DLD1 (cell line): ENCODE results near the gene ANKRD65.
"Not testable (repeated sequence)": the region's sequence is repeated elsewhere in the genome, so short reads cannot be mapped to it uniquely, and the experiment has no call there.

Experiments used
- in situ Hi-C: cut with HindIII; loops from 2 replicates; pipeline ENCODE4 v1.10.0; 2017; ENCODE audit warnings: low sequenced_read_pairs

Gene ANKRD65

DNA sequence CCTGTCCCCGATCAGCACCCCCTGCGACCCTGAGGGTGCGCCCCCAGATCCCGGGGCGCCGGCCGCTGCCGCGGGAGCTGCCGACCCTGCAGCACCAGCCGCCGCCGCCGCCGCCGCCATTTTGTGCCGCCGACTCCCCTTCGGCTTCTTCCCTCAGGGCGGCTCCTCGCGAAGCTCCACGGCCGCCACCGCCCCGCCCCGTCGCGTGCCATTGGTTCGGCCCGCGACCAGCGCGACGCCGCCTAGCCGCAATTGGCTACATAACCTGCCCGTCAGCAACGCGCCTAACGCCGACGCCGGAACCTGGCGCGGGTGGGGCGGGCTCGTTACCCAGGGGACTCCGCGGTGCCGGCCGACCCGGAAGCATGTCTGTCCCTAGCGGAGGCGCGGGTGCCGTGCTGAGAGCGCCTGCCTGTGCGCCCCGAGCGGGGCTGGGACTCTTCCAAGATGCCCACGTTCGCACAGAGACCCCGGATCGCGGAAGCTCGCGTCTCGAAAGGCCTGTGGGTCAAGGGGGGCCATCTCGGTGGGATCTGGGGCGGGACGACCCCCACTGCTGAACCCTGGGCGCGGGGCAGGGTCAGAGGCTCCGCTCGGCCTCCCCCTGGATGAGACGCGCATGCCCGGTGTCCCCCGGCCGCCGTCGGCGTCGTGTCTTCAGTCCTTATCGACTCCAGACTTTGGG lies 21.7 kb downstream of the ANKRD65 start, which contains the start of gene CCNL2:
Gene CCNL2, minus strand, starts transcription at position 149 of the 685 bp plus-strand sequence. Its CDS starts 29 bp downstream, at position 120.
- in situ Hi-C loops, result no loop called here

DNA sequence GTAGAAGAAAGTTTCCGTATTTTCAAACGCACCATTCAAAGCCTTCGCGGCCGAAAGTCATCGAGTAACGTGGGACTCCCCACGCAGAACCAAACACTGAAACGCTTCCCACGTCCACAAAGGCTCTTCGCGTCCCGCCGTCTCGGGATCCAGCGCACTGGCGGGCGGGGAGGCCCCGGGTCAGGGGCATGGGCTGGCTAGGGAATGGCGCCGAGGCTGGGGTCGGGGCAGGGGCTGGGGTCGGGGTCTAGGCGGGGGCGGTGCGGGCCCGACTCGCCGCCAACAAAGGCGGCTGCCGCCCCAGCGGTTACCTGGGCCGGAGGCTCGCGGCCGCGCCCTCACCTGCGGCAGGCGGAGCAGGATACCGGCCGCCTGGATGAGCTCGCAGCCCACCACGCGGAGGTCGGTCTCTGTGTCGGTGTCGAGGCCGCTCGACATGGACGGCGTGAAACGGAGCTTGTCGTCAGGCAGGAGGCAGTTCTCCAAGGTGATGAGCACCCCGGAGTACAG lies 22.3 kb downstream of the ANKRD65 start:
- in situ Hi-C loops, result no loop called here

DNA sequence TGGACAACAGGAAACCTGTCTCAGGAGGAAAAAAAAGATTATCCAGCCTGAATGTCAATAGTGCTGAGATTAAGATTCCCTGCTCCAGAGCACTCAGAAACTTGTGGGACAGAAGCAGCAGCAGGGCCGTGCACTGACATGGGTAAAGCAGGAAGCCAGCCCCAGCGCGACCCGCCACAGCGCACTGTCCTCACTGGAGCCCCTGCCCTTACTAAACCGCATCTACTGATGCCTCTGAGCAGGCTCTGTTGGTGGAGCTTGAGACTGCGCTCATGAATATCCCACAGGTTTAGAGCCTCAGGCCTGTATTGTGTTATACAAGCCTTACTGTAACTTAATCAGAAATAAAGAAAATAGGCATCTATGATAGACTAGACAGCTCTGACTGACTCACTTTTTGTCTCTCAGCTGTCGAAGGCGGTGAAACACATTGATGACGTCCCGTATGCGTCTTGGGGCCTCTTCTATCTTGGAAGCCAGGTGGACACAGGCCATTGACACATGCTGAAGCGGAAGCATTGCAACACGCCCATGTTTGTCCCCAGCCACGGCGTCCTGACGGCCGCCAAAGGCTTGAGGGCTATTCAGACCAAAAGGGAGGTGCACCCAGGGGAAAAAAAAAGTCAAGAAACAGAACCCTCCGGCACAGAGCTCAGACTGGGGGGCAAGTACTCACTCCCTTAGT lies 23.1 kb downstream of the ANKRD65 start:
- in situ Hi-C loops, result no loop called here

DNA sequence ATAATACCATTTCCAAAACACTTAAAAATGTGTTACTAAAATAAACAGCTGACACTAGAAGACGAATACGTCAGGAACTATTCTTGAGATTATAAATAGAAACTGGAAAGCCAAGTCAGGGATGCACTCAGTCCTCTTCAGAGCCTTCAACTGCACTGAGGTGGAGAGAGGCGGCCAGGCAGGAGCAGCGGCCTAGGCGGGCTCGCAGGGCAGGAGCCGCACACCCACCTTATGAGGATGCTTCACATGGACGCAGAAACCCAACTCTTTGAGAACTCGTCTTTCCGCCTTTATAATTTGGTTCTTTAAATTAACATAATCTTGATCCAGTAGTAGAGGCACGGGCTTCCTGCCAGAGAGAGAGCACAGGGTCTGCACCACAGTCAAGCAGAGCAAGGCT lies 25.9 kb downstream of the ANKRD65 start:
- in situ Hi-C loops, result no loop called here

DNA sequence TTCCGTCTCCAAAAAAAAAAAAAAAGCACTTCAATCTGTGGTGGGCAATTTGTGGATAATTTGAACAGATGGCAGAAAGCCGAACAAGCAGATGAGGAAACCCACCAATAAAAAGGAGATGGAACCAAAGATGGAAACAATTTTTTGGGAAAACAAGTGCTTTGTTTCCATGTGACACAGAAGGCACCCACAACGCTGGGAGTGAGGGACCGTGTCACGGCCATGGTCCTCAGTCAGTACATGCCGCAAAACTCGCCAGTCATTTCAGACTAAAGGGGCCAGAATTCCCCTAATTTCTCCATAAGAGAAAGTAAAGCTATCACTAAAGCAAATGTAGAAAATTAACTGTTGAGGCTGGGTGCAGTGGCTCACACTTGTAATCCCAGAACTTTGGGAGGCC lies 27.0 kb downstream of the ANKRD65 start:
- in situ Hi-C loops, result no loop called here

DNA sequence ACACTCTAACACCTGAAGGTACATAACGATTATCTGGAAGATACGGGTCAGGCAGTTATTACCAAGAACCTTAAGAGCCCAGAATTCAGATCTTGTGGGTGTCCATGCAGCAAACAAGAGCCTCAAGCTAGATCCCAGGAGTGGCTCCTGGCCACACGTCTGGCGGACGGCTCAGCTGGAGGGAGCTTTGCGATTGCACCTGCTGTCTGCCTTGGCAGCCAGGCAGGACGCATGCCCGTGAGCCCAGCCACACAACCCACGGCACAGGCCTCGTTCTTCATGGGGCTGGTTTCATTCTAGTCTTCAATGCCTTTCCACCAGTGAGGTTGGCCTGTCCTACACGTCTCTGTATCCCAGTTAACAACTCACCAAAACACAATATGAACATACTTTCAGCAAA lies 27.6 kb downstream of the ANKRD65 start:
- in situ Hi-C loops, result no loop called here

DNA sequence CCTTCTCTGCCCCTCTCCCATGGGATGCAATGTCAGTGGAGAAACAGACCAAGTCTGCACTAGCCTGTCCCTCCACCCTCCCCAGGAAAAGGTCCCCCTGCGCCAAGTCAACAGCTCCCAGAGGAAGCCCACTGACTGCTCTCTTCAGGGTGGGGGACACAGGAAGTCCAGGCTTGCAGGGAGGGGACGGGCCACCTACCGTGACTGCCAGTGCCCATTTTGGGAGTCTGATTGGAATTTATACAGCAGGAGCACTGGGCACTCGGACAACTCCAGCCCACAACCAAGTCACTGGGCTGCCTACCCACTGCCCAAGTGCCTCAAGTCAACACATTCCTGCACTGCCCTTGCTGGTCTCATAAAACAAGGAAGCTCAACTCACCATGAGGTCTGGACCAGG lies 28.1 kb downstream of the ANKRD65 start:
- in situ Hi-C loops, result no loop called here

DNA sequence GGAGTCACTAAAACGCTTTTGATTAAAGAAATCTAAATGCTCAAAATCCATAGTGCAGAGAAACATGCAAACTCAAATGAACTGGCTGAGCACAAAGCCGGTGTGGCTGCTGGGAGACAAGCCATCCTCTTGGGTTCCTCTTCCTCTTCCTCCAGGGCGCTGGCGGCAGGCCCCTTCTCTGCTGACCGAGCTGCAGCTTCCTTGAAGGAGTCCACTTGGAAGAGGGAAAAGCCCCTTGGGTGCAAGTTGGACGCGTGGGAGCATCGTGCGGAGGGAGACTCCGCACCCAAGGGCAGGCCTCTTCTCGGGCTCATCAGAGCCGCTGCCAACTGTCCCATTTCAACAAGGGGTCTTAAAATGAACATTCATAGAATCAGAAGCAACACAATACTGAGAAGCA lies 29.9 kb downstream of the ANKRD65 start:
- in situ Hi-C loops, result no loop called here

DNA sequence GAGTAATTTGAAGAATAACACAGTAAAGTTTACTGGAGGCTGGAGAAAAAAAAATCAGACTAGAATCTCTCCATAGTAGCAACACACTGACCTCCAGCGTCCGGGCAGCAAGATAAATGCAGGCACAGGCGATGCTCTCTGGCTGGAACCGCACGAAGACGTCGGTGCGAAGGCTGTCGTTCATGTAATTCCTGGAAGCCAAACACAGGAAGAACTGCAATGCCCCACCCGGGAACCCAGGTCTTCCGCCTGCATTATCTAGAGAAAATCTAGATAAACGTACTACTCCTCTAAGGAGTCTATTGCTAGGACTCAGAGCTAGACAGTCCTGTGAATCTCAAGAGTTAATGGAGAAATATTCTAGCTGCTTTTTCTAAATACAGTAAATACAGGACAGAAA lies 30.4 kb downstream of the ANKRD65 start:
- in situ Hi-C loops, result no loop called here

DNA sequence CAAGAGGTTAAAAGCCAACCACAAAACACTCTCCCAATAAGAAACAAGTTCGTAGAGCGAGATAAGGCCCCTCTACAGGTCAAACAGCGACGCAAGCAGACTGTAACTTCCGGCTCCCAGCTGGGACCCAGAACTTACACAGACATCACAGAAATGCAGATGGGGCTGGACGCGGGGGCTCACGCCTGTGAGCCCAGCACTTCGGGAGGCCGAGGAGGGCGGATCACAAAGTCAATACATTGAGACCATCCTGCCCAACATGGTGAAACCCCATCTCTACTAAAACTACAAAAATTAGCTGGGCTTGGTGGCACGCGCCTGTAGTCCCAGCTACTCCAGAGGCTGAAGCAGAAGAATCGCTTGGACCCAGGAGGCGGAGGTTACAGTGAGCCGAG lies 33.0 kb downstream of the ANKRD65 start:
- in situ Hi-C loops, result no loop called here

DNA sequence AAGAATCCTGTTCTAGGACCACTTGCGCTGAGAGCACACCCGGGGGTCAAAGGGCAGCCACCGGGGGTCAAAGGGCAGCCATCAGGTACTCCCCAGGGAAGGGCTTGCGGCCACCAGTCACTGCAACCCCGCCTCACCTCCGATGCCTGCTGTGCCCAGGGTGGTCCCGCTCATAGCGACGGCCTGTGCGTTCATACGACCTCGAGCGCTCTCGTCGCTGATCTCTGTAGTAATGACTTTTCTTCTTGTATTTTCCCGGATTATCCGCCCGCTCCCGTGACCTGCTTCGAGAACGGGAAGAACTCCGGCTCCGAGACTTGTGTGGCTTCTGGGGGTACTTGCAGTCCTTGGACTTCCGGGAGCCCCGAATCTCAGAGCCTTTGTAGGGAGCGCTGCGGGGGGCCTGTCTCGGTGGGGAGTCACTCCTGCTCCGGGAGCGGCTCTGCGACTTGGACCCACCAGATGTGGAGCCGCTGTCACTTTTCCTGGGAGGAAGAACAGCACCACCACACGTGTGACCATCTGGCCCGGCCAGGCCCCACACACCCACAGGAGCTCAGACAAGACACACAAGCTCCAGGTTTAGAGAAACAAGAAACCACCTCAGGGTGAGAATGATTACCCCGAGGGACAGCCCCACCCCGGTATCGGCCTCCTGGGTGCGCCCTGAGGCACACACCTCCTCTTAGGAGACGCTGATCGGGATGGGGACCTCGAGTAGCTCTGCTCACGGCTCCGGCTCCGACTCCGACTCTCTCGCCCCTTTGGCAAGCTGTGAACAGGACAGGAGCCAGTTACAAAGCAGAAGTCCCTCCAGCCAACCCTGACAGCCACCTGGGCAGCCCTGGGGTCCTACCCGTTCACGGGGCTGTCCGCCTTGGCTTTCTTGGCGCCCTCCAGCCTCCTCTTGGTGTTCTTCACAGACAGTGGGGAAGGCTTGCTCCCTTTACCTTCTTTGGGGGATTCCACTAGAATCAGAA lies 33.7 kb downstream of the ANKRD65 start:
- in situ Hi-C loops, result no loop called here

DNA sequence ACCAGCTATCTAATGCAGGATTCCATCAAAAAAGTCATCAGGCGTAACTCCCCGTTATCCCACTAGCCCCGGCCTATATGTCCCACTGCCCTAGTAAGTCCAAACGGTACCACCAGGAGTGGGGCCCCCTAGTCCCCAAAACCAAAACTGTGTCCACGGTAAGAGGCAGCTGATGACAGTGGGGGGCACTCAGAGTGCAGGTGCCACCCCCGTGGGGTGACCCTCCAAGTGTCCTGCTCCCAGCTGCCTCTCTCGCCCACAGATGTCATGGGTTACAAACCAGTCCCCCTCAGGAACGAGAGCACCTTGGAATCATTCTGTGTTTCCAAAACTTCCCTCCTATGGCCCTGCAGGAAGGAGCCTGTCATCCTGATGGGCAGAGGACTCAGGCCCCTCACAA lies 35.1 kb downstream of the ANKRD65 start:
- in situ Hi-C loops, result no loop called here

DNA sequence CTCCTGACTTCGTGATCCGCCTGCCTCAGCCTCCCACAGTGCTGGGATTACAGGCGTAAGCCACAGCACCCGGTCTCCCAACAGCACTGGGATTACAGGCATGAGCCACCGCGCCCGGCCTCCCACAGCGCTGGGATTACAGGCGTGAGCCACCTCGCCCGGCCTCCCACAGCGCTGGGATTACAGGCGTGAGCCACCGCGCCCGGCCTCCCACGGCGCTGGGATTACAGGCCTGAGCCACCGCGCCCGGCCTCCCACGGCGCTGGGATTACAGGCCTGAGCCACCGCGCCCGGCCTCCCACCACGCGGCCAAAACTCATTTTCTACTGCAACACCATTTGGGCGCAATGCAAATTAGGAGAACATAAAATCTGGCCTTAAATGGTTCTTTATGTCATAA lies 35.7 kb downstream of the ANKRD65 start:
- in situ Hi-C loops, result not testable (repeated sequence)

DNA sequence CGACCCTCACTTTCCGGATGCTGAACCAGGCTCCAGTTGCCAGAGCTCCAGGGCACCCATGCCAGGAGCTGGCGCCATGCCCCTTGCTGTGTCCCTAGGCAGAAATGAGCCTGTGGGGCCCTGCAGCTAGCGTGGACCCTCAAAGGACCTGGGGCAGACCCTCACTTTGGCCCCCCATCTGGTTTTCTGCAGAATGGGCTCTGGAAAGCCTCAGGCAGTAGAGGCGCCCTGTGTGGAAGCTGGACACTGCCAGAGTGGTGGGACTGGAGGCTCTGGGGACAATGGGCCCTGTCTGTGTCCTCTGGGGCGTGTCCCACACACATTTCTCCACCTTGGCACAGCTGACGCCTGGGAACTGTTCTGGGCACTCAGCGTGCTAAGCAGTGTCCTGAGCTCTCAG lies 39.8 kb downstream of the ANKRD65 start:
- in situ Hi-C loops, result no loop called here

DNA sequence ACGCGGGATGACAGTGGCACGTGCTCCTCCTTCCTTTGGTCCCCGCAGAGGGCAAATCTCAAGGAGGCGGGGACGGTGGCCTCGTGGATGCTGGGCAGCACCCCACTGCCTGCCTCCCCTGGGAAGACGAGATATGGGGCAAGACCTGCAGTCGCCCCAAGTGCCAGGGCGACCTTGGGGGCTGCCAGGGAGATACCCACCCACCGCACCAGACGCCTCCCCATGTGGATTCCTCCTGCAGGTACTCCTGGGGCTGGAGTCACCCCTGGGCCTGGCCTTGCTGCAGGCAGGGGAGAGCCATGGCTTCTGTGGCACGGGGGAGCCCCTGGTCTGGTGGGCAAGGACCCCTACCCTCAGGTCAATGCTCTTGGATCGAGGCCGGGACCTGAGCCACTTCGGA lies 40.2 kb downstream of the ANKRD65 start:
- in situ Hi-C loops, result no loop called here

DNA sequence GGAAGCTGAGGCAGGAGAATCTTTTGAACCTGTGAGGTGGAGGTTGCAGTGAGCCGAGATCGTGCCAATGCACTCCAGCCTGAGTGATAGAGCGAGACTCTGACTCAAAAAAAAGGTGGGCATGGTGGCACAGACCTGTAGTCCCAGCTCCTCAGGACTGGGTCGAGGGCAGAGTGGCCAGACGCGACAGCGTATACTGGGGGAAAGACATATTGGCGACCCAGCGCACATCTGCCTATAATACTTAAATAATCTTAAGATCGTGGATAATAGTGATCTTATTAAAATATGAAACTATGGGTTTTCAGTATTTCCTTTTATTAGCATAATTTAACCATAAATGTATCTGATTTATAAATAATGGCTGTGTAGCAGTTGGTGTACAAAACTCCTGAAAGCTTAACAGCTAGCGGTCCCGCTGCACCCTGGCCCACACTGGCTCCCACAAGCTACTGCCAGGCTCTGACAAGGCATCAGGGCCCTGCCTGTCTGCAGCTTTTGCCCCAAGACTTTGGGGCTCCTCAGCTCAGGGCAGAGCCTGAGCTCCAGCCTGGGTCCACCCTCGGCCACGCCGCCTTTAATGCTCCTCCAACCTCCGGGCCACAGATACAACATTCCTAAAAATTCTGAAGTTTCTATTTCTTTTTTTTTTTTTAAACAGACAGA lies 43.4 kb downstream of the ANKRD65 start:
- in situ Hi-C loops, result no loop called here

DNA sequence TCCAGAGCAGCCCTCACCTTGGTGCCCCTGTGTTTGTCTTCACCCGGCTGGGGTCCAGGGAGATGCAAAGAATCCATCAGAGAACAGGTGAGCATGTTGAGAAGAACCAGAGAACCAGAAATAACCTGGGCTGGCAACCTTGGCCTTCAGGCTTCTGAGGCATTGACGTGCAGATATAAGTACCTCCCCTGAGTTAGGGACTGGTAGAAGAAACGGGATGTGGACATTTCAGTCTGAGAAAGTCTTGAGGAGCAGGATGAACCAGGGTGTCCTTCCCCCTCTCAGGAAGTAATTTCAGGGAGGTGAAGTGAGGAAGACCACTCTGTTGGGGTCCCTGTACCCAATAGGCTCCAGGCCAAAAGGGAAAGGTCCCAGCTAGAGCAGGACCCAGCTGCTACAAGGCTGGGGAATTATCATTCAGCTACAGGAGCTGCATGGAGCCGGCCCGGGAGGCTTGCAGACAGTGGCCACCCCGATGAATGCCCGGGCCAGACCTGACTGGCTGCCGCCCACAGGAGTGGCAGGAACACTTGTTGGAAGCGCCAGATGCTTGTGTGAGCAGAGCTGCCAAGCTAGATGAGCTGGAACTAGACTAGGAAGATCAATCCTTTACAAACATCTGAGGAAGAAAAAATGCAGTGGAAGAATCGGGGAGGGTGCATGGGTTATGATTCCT lies 44.4 kb downstream of the ANKRD65 start:
- in situ Hi-C loops, result no loop called here

DNA sequence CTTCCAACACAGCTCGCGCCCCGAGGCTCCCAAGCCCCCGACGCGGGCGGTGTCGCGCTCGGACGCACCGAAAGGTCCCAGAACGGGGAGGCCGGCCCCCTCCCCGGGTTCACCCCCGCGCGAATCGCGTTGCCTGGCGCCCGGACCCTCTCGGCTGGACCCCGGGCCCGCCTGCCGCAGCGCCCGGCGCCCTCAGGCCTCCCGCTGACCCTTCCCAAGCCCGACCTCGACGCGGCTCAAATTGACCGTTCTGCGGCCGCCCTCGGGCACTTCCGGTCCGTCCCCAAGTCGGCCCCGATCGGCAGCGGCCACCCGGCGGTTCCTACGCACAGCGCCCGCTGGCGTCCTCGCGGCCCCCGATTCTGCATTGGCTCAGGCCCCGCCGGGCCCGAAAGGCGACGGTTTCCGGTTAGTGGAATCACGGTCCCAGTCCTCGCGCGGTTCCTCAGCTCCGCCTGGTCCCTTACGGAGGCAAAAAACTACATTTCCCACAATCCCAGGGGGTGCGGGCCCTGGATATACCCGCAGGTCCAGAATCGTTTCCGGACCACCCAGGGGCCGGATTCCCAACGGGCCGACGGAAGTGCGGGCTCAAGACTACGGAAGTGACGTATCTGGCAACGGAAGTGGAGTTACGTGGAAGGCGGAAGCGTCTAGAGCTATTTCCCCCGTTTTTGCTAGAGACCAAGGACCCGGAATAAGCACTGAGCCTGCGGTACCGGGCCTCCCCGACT lies 46.0 kb downstream of the ANKRD65 start, which contains the start of gene AURKAIP1:
Gene AURKAIP1, minus strand, starts transcription at position 279 of the 734 bp plus-strand sequence. CDS start 451 bp downstream, outside the sequence.
- in situ Hi-C loops, result no loop called here

DNA sequence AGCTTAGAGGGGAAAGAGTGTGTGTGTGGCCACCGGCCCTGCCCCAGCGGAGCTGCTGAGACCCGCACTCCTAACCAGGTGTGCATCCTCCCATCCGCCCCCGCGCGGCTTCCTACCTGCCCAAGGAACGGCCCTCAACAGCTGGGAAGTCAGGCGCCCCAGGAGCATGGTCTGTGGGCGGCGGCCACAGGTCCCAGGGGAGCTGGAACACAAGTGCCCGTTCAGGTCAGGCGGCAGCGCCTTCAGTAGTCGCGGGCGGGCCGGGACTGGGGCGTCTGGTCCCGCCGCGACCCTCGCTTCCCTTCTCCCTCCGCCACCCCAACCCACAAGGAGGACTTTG lies 46.5 kb downstream of the ANKRD65 start:
- in situ Hi-C loops, result no loop called here
